Cardiac muscle cell (in vitro differentiated cells and primary cell): ENCODE results near the gene NRP2. TPM values are rescaled to one million over a fixed set of nuclear protein-coding genes. Genes with fewer than 3 reads are reported as not detected.

ENCODE experiments used
- DNase-seq, 2 donors: peaks; one replicate each; pipeline versions ENCODE4 v3.0.0 to v3.0.0-alpha.2; 2010 to 2017; ENCODE audit warnings: low read depth in 1 of 2, low spot score in 1 of 2
- H3K27ac ChIP-seq: fragments of 200-600 bp; sonication (generic); 2 replicates; pipeline ENCODE4 v1.5.1; 2016
- H3K27me3 ChIP-seq: fragments of 200-600 bp; sonication (generic); 2 replicates; pipeline ENCODE4 v1.6.0; 2016; ENCODE audit warnings: control low read depth
- H3K36me3 ChIP-seq: fragments of 200-600 bp; sonication (generic); 2 replicates; pipeline ENCODE4 v1.5.1; 2016; ENCODE audit warnings: control low read depth
- H3K4me1 ChIP-seq: fragments of 200-600 bp; sonication (generic); 2 replicates; pipeline ENCODE4 v1.8.1; 2017; ENCODE audit warnings: low read depth, mild to moderate bottlenecking, mixed run types
- H3K4me3 ChIP-seq: fragments of 200-600 bp; sonication (generic); 2 replicates; pipeline ENCODE4 v1.5.1; 2016; ENCODE audit warnings: mild to moderate bottlenecking
- H3K9me3 ChIP-seq: fragments of 200-600 bp; sonication (generic); 2 replicates; pipeline ENCODE4 v1.5.1; 2017; ENCODE audit warnings: low read depth, mild to moderate bottlenecking, control low read depth
- CTCF ChIP-seq: IDR thresholded peaks from 2 replicates; pipeline ENCODE4 v1.5.1; 2012; ENCODE audit warnings: low read depth, mild to moderate bottlenecking, low read length
- polyA plus RNA-seq: library from polyadenylated mRNA; unstranded; fragments of >200 nt; fragmentation: Nextera tagmentation; extraction: Ambion mirVana; gene quantifications from 2 replicates; pipeline ENCODE4 v1.2.1, GENCODE V29; 2016
- total RNA-seq: library from RNA; depleted of rRNA; stranded (reverse); fragments of >200 nt; gene quantifications from 2 replicates; pipeline ENCODE4 v1.2.3, GENCODE V29; 2016

NRP2 gene
- total and polyA plus RNA-seq, 2 experiments from 2014 or later: 35.2 to 166 TPM

DNA sequence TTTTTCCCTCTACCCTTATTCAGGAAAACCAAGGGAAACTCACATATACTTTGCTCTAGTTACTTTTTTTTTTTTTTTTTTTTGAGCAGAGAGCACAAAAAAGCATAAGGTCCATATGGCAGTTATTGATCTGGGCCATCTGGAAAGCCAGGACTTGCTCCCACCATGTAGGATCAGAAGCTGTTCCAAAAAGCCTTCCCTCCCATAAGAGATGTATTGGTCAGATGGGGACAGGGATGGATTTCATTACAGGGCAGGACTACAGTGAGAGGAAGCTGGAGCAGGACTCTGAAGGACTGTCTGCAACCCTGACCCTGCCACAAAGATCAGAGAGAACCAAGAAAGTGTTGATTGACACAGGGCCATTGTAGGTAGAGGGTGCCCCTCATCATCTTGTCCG lies 57.3 kb downstream of the NRP2 start:
- peaks cover 40% of the 10 kb centered on the region for H3K36me3 ChIP-seq
- no peaks in the 10 kb centered on the region for H3K4me1 ChIP-seq
- TF ChIP-seq CTCF: no peak
- no peak for DNase-seq
- no peak overlapping the region for H3K27ac ChIP-seq
- H3K4me3 ChIP-seq: no peak overlapping the region
- no peaks in the 10 kb centered on the region for H3K27me3 ChIP-seq
- H3K9me3 ChIP-seq: no peaks in the 10 kb centered on the region

- no peak overlapping the region for H3K27ac ChIP-seq
- DNase-seq: no peak
- no peak overlapping the region for H3K4me3 ChIP-seq
- peaks cover 40% of the 10 kb centered on the region for H3K36me3 ChIP-seq
- no peaks in the 10 kb centered on the region for H3K4me1 ChIP-seq
- H3K27me3 ChIP-seq: no peaks in the 10 kb centered on the region
- no peaks in the 10 kb centered on the region for H3K9me3 ChIP-seq
- no peak for TF ChIP-seq CTCF
Measured at GRCh38 chr2:205740381-205740780, 58.1 kb downstream of the NRP2 start.

GRCh38 chr2:205741256-205741978 lies 59.1 kb downstream of the NRP2 start:
- DNase-seq: no peak
- H3K9me3 ChIP-seq: no peaks in the 10 kb centered on the region
- no peak overlapping the region for H3K27ac ChIP-seq
- TF ChIP-seq CTCF: no peak
- no peak overlapping the region for H3K4me3 ChIP-seq
- no peaks in the 10 kb centered on the region for H3K27me3 ChIP-seq
- peaks cover 45% of the 10 kb centered on the region for H3K36me3 ChIP-seq
- H3K4me1 ChIP-seq: no peaks in the 10 kb centered on the region

DNA sequence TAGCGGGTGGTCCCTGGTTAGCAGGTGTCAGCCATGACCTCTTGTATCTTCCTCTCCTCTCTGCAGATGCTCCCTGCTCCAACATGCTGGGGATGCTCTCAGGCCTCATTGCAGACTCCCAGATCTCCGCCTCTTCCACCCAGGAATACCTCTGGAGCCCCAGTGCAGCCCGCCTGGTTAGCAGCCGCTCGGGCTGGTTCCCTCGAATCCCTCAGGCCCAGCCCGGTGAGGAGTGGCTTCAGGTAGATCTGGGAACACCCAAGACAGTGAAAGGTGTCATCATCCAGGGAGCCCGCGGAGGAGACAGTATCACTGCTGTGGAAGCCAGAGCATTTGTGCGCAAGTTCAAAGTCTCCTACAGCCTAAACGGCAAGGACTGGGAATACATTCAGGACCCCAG lies 60.8 kb downstream of the NRP2 start:
- Histone ChIP-seq H3K27me3 (no peaks in the 10 kb centered on the region), H3K27ac (no peak overlapping the region), H3K4me1 (no peaks in the 10 kb centered on the region), H3K36me3 (peaks cover 51% of the 10 kb centered on the region), H3K9me3 (no peaks in the 10 kb centered on the region), H3K4me3 (no peak overlapping the region)
- DNase-seq: no peak
- no peak for TF ChIP-seq CTCF

GRCh38 chr2:205744074-205744591 lies 61.8 kb downstream of the NRP2 start:
- H3K9me3 ChIP-seq: no peaks in the 10 kb centered on the region
- no peaks in the 10 kb centered on the region for H3K27me3 ChIP-seq
- TF ChIP-seq CTCF: no peak
- no peak overlapping the region for H3K27ac ChIP-seq
- peaks cover 47% of the 10 kb centered on the region for H3K36me3 ChIP-seq
- H3K4me1 ChIP-seq: no peaks in the 10 kb centered on the region
- H3K4me3 ChIP-seq: no peak overlapping the region
- peak in 1 of 2 donors; percentile 79 for DNase-seq
